Activated naive CD8-positive, alpha-beta T cell treated with anti-CD3 and anti-CD28 coated beads for 36 hours (primary cell): ENCODE data around the gene SCAF1. TPM values are rescaled to one million over a fixed set of nuclear protein-coding genes. Genes with fewer than 3 reads are reported as not detected.

Source experiments
- DNase-seq: peaks from one replicate; pipeline ENCODE4 v3.0.0; 2021
- H3K27ac Mint-ChIP-seq: one replicate; pipeline ENCODE4 v1.8.0; 2022; ENCODE audit warnings: mild to moderate bottlenecking, moderate library complexity, mixed read lengths
- H3K27me3 Mint-ChIP-seq: one replicate; pipeline ENCODE4 v1.8.0; 2022; ENCODE audit warnings: mild to moderate bottlenecking, mixed read lengths
- H3K36me3 Mint-ChIP-seq: one replicate; pipeline ENCODE4 v1.8.0; 2021; ENCODE audit warnings: mild to moderate bottlenecking, mixed read lengths
- H3K4me1 Mint-ChIP-seq: one replicate; pipeline ENCODE4 v1.8.0; 2021; ENCODE audit warnings: mixed read lengths
- H3K4me3 Mint-ChIP-seq: one replicate; pipeline ENCODE4 v1.8.0; 2022; ENCODE audit warnings: mild to moderate bottlenecking, moderate library complexity, mixed read lengths
- H3K9me3 Mint-ChIP-seq: one replicate; pipeline ENCODE4 v1.8.0; 2022; ENCODE audit warnings: mixed read lengths
- total RNA-seq, 2 experiments: library from RNA; stranded (reverse); gene quantifications; one replicate each; pipeline ENCODE4 v1.2.3, GENCODE V29; 2021

SCAF1 gene
- total RNA-seq, result 10 to 100 TPM; 58.9 to 62.2 TPM

GRCh38 chr19:49641688-49642491 is at the start of gene SCAF1:
Gene SCAF1 (plus strand): TSS chr19:49642209. CDS start chr19:49645027, 2,818 bp downstream.
- peak; percentile 100 for DNase-seq
- peaks cover 45% of the 10 kb centered on the region for H3K4me1 Mint-ChIP-seq
- peak within 1 kb of the TSS; percentile 99 for H3K27ac Mint-ChIP-seq
- H3K9me3 Mint-ChIP-seq, result no peaks in the 10 kb centered on the region
- H3K36me3 Mint-ChIP-seq, result peaks cover 20% of the 10 kb centered on the region
- H3K4me3 Mint-ChIP-seq, result peak within 1 kb of the TSS; percentile 100
- no peaks in the 10 kb centered on the region for H3K27me3 Mint-ChIP-seq

- Mint-ChIP-seq H3K27ac (peak overlapping the region; percentile 90), H3K36me3 (peaks cover 9% of the 10 kb centered on the region), H3K27me3 (no peaks in the 10 kb centered on the region), H3K9me3 (no peaks in the 10 kb centered on the region), H3K4me1 (peaks cover 30% of the 10 kb centered on the region), H3K4me3 (peak overlapping the region; percentile 89)
- DNase-seq, result peak; percentile 34
Measured at GRCh38 chr19:49592486-49593232, 49.4 kb upstream of the SCAF1 start.

GRCh38 chr19:49593233-49594113 is 48.5 kb upstream of the SCAF1 start:
- H3K36me3 Mint-ChIP-seq, result peaks cover 9% of the 10 kb centered on the region

GRCh38 chr19:49594157-49594992 is 47.6 kb upstream of the SCAF1 start:
- H3K36me3 Mint-ChIP-seq, result peaks cover 9% of the 10 kb centered on the region
- H3K4me1 Mint-ChIP-seq, result peaks cover 28% of the 10 kb centered on the region
- no peaks in the 10 kb centered on the region for H3K27me3 Mint-ChIP-seq
- no peak for DNase-seq
- peak overlapping the region; percentile 89 for H3K4me3 Mint-ChIP-seq
- peak overlapping the region; percentile 90 for H3K27ac Mint-ChIP-seq
- H3K9me3 Mint-ChIP-seq, result no peaks in the 10 kb centered on the region

More at GRCh38 chr19:49593233-49594113, 48.5 kb upstream of the SCAF1 start:
- Mint-ChIP-seq H3K4me3 (peak overlapping the region; percentile 89), H3K27me3 (no peaks in the 10 kb centered on the region), H3K4me1 (peaks cover 30% of the 10 kb centered on the region), H3K27ac (peak overlapping the region; percentile 90), H3K9me3 (no peaks in the 10 kb centered on the region)
- peak; percentile 94 for DNase-seq

GRCh38 chr19:49594993-49595818 is 46.8 kb upstream of the SCAF1 start:
- DNase-seq, result no peak
- Mint-ChIP-seq H3K27me3 (no peaks in the 10 kb centered on the region), H3K4me1 (peaks cover 26% of the 10 kb centered on the region), H3K36me3 (peaks cover 13% of the 10 kb centered on the region), H3K27ac (no peak overlapping the region), H3K4me3 (no peak overlapping the region), H3K9me3 (no peaks in the 10 kb centered on the region)

- peaks cover 13% of the 10 kb centered on the region for H3K36me3 Mint-ChIP-seq
- no peaks in the 10 kb centered on the region for H3K9me3 Mint-ChIP-seq
- H3K4me1 Mint-ChIP-seq, result peaks cover 26% of the 10 kb centered on the region
- H3K27ac Mint-ChIP-seq, result no peak overlapping the region
- no peaks in the 10 kb centered on the region for H3K27me3 Mint-ChIP-seq
- no peak overlapping the region for H3K4me3 Mint-ChIP-seq
- no peak for DNase-seq
Measured at GRCh38 chr19:49595819-49596404, 46.1 kb upstream of the SCAF1 start.

GRCh38 chr19:49596407-49596806 is 45.6 kb upstream of the SCAF1 start:
- Mint-ChIP-seq H3K4me3 (no peak overlapping the region), H3K27ac (no peak overlapping the region), H3K36me3 (peaks cover 13% of the 10 kb centered on the region), H3K27me3 (no peaks in the 10 kb centered on the region), H3K9me3 (no peaks in the 10 kb centered on the region), H3K4me1 (peaks cover 26% of the 10 kb centered on the region)
- no peak for DNase-seq

- Mint-ChIP-seq H3K27ac (no peak overlapping the region), H3K36me3 (peaks cover 13% of the 10 kb centered on the region), H3K27me3 (no peaks in the 10 kb centered on the region), H3K4me1 (peaks cover 26% of the 10 kb centered on the region), H3K4me3 (no peak overlapping the region), H3K9me3 (no peaks in the 10 kb centered on the region)
- no peak for DNase-seq
Measured at GRCh38 chr19:49596954-49597702, 44.9 kb upstream of the SCAF1 start.

GRCh38 chr19:49597703-49597974 is 44.4 kb upstream of the SCAF1 start:
- no peaks in the 10 kb centered on the region for H3K27me3 Mint-ChIP-seq

GRCh38 chr19:49599378-49600295 is 42.4 kb upstream of the SCAF1 start:
- H3K36me3 Mint-ChIP-seq, result peaks cover 9% of the 10 kb centered on the region
- peaks cover 11% of the 10 kb centered on the region for H3K4me1 Mint-ChIP-seq
- no peaks in the 10 kb centered on the region for H3K27me3 Mint-ChIP-seq
- no peak overlapping the region for H3K4me3 Mint-ChIP-seq
- DNase-seq, result no peak
- H3K27ac Mint-ChIP-seq, result peak overlapping the region; percentile 42
- no peaks in the 10 kb centered on the region for H3K9me3 Mint-ChIP-seq

More at GRCh38 chr19:49597703-49597974, 44.4 kb upstream of the SCAF1 start:
- peaks cover 22% of the 10 kb centered on the region for H3K4me1 Mint-ChIP-seq
- DNase-seq, result no peak
- no peaks in the 10 kb centered on the region for H3K9me3 Mint-ChIP-seq
- H3K36me3 Mint-ChIP-seq, result peaks cover 13% of the 10 kb centered on the region
- H3K4me3 Mint-ChIP-seq, result no peak overlapping the region
- H3K27ac Mint-ChIP-seq, result no peak overlapping the region

- no peak for DNase-seq
- Mint-ChIP-seq H3K9me3 (no peaks in the 10 kb centered on the region), H3K4me3 (no peak overlapping the region), H3K36me3 (peaks cover 13% of the 10 kb centered on the region), H3K4me1 (peaks cover 11% of the 10 kb centered on the region), H3K27ac (no peak overlapping the region), H3K27me3 (no peaks in the 10 kb centered on the region)
Measured at GRCh38 chr19:49601482-49602038, 40.4 kb upstream of the SCAF1 start.

- no peak overlapping the region for H3K27ac Mint-ChIP-seq
Measured at GRCh38 chr19:49602806-49603205, 39.2 kb upstream of the SCAF1 start.

More at GRCh38 chr19:49602806-49603205, 39.2 kb upstream of the SCAF1 start:
- DNase-seq, result no peak
- no peaks in the 10 kb centered on the region for H3K9me3 Mint-ChIP-seq
- H3K4me3 Mint-ChIP-seq, result no peak overlapping the region
- H3K27me3 Mint-ChIP-seq, result no peaks in the 10 kb centered on the region
- H3K36me3 Mint-ChIP-seq, result peaks cover 13% of the 10 kb centered on the region
- H3K4me1 Mint-ChIP-seq, result peaks cover 11% of the 10 kb centered on the region
